ENCODE results near the gene MBD6.

- no peak for TF ChIP-seq POLR2A (IDR thresholded peaks at IDR 0.05)
- TF ChIP-seq CTCF (IDR thresholded peaks at IDR 0.05): no peak
Measured at GRCh38 chr12:57548488-57548887, 25.9 kb downstream of the MBD6 start.
